ENCODE data around the gene KIF20B. TPM values are rescaled to one million over a fixed set of nuclear protein-coding genes. Genes with fewer than 3 reads are reported as not detected.

KIF20B gene
- total RNA-seq, 1 experiment from 2014 or later = 50.2 TPM

GRCh38 chr10:89706011-89706410 lies 4.6 kb downstream of the KIF20B start (continued):
- TF ChIP-seq ZNF274 (IDR thresholded peaks at IDR 0.05; ENCODE audit: low read depth, low read length) = no peak
- no peak for TF ChIP-seq POLR2AphosphoS5 (IDR thresholded peaks at IDR 0.05; ENCODE audit: low read depth, low read length)

GRCh38 chr10:89707372-89707771 lies 6.0 kb downstream of the KIF20B start:
- intact Hi-C loops (cut with micrococcal nuclease) = no loop called here
- CTCF ChIA-PET = no interaction called here

More at GRCh38 chr10:89707372-89707771, 6.0 kb downstream of the KIF20B start:
- H4K20me1 ChIP-seq (ENCODE audit: insufficient read depth) = 0 out of 2 replicates have a peak, but pooled peaks cover 4% of the 10 kb centered on the region
- RAD21 ChIA-PET (ENCODE audit: low non-redundant PET in 1 of 2, low total read pairs in 2 of 2, uncharacterized antibody in 2 of 2, unreplicated experiment in 2 of 2) = no interaction called here
- ATAC-seq (no peak), DNase-seq (ENCODE audit: low read depth, low spot score) (no peak)
- H3K9me2 ChIP-seq (ENCODE audit: insufficient read depth) = no peaks in the 10 kb centered on the region
- peaks cover 100% of the 10 kb centered on the region for H3K79me2 ChIP-seq (ENCODE audit: insufficient read depth, low read length)
- H3K9me3 ChIP-seq (ENCODE audit: control insufficient read depth in 1 of 2, insufficient read depth in 1 of 2, low read depth in 1 of 2, low read length in 2 of 2) = no peaks in the 10 kb centered on the region
- H2AFZ ChIP-seq (ENCODE audit: low read depth, low read length, poor library complexity, severe bottlenecking) = no peak overlapping the region
- no peaks in the 10 kb centered on the region for H3K27me3 ChIP-seq (ENCODE audit: insufficient read depth, low read length)
- H3K27ac ChIP-seq (ENCODE audit: low read depth, low read length) = no peak overlapping the region
- TF ChIP-seq, protein P1, sequence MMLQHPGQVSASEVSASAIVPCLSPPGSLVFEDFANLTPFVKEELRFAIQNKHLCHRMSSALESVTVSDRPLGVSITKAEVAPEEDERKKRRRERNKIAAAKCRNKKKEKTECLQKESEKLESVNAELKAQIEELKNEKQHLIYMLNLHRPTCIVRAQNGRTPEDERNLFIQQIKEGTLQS (IDR thresholded peaks at IDR 0.05) = no peak
- TF ChIP-seq EGR1 (IDR thresholded peaks at IDR 0.05; ENCODE audit: low read depth) (no peak), POLR2AphosphoS5 (IDR thresholded peaks at IDR 0.05; ENCODE audit: low read depth, low read length) (no peak), EZH2phosphoT487 (IDR thresholded peaks at IDR 0.05; ENCODE audit: borderline replicate concordance) (no peak), ELF1 (IDR thresholded peaks at IDR 0.05; ENCODE audit: borderline replicate concordance, low read depth) (no peak), POLR2A (IDR thresholded peaks at IDR 0.05; ENCODE audit: borderline replicate concordance, extremely low read depth, insufficient read depth, insufficient read length) (no peak), FOSL1 (IDR thresholded peaks at IDR 0.05; ENCODE audit: low read depth) (no peak), YY1 (IDR thresholded peaks at IDR 0.05; ENCODE audit: extremely low read depth, insufficient replicate concordance, low read depth, low read length) (no peak), EZH2 (IDR thresholded peaks at IDR 0.05) (no peak), SRF (IDR thresholded peaks at IDR 0.05; ENCODE audit: low read depth) (no peak), SP1 (IDR thresholded peaks at IDR 0.05; ENCODE audit: low read depth) (no peak), RAD21 (IDR thresholded peaks at IDR 0.05; ENCODE audit: low read depth) (no peak)
- TF ChIP-seq, protein P2, sequence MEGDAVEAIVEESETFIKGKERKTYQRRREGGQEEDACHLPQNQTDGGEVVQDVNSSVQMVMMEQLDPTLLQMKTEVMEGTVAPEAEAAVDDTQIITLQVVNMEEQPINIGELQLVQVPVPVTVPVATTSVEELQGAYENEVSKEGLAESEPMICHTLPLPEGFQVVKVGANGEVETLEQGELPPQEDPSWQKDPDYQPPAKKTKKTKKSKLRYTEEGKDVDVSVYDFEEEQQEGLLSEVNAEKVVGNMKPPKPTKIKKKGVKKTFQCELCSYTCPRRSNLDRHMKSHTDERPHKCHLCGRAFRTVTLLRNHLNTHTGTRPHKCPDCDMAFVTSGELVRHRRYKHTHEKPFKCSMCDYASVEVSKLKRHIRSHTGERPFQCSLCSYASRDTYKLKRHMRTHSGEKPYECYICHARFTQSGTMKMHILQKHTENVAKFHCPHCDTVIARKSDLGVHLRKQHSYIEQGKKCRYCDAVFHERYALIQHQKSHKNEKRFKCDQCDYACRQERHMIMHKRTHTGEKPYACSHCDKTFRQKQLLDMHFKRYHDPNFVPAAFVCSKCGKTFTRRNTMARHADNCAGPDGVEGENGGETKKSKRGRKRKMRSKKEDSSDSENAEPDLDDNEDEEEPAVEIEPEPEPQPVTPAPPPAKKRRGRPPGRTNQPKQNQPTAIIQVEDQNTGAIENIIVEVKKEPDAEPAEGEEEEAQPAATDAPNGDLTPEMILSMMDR (IDR thresholded peaks at IDR 0.05 in 2 of 3, conservative IDR thresholded peaks at IDR 0.05 in 1 of 3; ENCODE audit: borderline replicate concordance in 1 of 3, insufficient read depth in 1 of 3, low read depth in 2 of 3, low read length in 2 of 3) = no peak
- peaks cover 6 to 18% of the 10 kb centered on the region in 2 experiments; a peak in 3 of 4 replicates for H3K36me3 ChIP-seq (ENCODE audit: control insufficient read depth in 1 of 2, insufficient read depth in 2 of 2, low read length in 2 of 2)
- peaks cover 4 to 12% of the 10 kb centered on the region in 2 experiments for H3K4me1 ChIP-seq (ENCODE audit: control insufficient read depth in 1 of 2, insufficient read depth in 2 of 2, low read length in 2 of 2)
- H3K4me3 ChIP-seq (replicated peaks in 1 of 2; ENCODE audit: low read depth in 1 of 2, low read length in 2 of 2) = no peak overlapping the region
- H3K4me2 ChIP-seq (ENCODE audit: low read length) = no peak overlapping the region
- no peak overlapping the region for H3K9ac ChIP-seq (ENCODE audit: low read length)
- no TSS peak for BruUV-seq (replicated peaks)
- POLR2A ChIA-PET = no interaction called here
